Brain microvascular endothelial cell (primary cell): ENCODE data around the gene EXOC6B.
A peak's percentile ranks its signal among the peaks of the same experiment; 100 is the strongest.

Experiments used
- DNase-seq: peaks from one replicate; pipeline ENCODE4 v3.0.0-alpha.2; 2020
- H3K27ac ChIP-seq: fragments of 250-450 bp; sonication (Bioruptor Pico); 2 replicates; pipeline ENCODE4 v1.5.1; 2020; ENCODE audit warnings: mild to moderate bottlenecking, moderate library complexity
- H3K27me3 ChIP-seq: fragments of 250-450 bp; sonication (Bioruptor Pico); replicated peaks from 2 replicates; pipeline ENCODE4 v1.5.1; 2020; ENCODE audit warnings: mild to moderate bottlenecking
- H3K36me3 ChIP-seq: fragments of 250-450 bp; sonication (Bioruptor Pico); replicated peaks from 2 replicates; pipeline ENCODE4 v1.5.1; 2020; ENCODE audit warnings: mild to moderate bottlenecking
- H3K4me3 ChIP-seq: 2 replicates; pipeline ENCODE4 v1.5.1; 2011; ENCODE audit warnings: low read depth, mild to moderate bottlenecking, control low read depth, low read length, moderate library complexity
- in situ Hi-C: cut with HindIII; loops from 2 replicates; pipeline ENCODE4 v1.10.0; 2017; ENCODE audit warnings: low sequenced_read_pairs, low pct_ligation_motif_present
- TF ChIP-seq, protein P1 (sequence below): IDR thresholded peaks from 2 replicates; pipeline ENCODE4 v1.5.1; 2011; ENCODE audit warnings: low read depth, mild to moderate bottlenecking, moderate library complexity, low read length, control low read depth, inconsistent platforms; ENCODE audit errors: missing control alignments

The EXOC6B gene

DNA sequence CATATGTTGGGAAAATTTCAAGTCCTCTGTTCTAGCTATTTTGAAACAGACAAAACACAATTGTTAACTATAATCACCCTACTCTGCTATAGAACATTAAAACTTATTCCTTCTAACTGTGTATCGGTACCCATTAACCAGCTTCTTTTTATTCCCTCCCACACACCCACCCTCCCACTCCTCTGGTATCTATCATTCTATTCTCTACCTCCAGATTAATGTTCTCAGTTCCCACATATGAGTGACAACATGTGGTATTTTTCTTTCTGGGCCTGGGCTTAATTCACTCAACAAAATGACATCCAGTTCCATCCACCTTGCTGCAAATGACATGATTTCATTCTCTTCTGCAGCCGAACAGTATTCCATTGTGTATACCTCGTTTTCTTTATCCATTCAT, 43.3 kb downstream of the EXOC6B start:
- H3K36me3 ChIP-seq, result no peaks in the 10 kb centered on the region
- H3K27ac ChIP-seq, result no peak overlapping the region
- in situ Hi-C loops, result no loop called here
- H3K4me3 ChIP-seq, result no peak overlapping the region
- TF ChIP-seq, protein P1, sequence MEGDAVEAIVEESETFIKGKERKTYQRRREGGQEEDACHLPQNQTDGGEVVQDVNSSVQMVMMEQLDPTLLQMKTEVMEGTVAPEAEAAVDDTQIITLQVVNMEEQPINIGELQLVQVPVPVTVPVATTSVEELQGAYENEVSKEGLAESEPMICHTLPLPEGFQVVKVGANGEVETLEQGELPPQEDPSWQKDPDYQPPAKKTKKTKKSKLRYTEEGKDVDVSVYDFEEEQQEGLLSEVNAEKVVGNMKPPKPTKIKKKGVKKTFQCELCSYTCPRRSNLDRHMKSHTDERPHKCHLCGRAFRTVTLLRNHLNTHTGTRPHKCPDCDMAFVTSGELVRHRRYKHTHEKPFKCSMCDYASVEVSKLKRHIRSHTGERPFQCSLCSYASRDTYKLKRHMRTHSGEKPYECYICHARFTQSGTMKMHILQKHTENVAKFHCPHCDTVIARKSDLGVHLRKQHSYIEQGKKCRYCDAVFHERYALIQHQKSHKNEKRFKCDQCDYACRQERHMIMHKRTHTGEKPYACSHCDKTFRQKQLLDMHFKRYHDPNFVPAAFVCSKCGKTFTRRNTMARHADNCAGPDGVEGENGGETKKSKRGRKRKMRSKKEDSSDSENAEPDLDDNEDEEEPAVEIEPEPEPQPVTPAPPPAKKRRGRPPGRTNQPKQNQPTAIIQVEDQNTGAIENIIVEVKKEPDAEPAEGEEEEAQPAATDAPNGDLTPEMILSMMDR, result no peak
- no peaks in the 10 kb centered on the region for H3K27me3 ChIP-seq
- DNase-seq, result no peak

DNA sequence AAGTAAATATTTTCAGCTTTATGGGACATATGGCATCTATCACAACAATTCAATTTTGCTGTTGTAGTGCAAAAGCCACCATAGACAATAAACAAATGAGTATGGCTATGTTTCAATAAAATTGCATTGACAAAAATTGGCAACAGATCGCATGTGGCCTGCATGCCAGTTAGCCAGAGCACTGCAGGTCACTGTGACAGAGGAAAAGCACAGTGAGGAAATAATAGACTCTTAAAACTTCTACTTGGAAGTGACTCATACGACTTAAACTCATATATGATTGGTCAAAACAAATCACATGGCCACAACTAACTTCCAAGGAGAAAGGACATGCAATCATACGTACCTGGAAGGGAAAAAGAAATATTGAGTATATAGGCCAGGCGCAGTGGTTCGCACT, 44.4 kb downstream of the EXOC6B start:
- in situ Hi-C loops, result no loop called here
- no peak overlapping the region for H3K4me3 ChIP-seq
- DNase-seq, result no peak
- no peak overlapping the region for H3K27ac ChIP-seq
- no peaks in the 10 kb centered on the region for H3K36me3 ChIP-seq
- TF ChIP-seq, protein P1, result no peak
- H3K27me3 ChIP-seq, result no peaks in the 10 kb centered on the region

DNA sequence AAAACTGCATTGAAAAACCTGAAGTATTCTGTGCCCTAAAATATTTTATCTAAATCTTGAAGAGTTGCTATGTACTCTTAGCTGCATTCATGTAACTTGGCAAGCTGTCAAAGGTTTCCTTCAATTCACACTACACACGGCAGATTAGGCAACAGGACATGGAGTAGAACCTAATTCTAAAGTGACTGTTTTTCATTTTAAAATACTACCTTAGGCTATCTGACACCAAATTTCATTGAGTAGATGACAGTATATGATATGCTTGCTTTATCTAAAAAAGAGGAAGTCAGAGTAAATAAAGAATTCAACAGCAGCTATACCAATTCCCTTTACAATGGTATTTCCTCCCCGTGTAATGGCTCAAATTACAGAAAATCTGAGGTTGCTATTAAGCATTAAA, 45.4 kb downstream of the EXOC6B start:
- DNase-seq, result peak; percentile 53

DNA sequence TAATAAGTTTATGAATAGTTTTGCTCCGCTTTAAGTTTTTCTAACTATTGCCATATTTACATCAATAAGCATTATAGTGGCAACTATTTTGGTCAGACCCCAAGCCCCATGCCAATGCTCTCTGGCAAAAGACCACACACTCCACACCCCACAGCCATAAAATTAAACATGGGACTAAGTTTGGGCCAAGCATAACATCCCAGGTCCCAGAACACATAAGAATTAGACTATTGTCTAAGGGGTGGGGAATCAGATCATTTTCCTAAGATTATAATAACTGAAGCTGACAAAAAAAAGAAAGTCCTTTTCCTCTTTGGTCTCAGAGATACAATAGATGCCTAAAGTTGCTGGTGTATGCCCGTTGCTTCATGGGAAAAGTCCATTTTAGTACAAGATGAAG, 46.3 kb downstream of the EXOC6B start:
- Histone ChIP-seq H3K27me3 (no peaks in the 10 kb centered on the region), H3K27ac (no peak overlapping the region), H3K4me3 (no peak overlapping the region), H3K36me3 (no peaks in the 10 kb centered on the region)
- TF ChIP-seq, protein P1, result no peak
- no peak for DNase-seq
- in situ Hi-C loops, result no loop called here

More for the DNA sequence above, 45.4 kb downstream of the EXOC6B start:
- TF ChIP-seq, protein P1, result no peak
- Histone ChIP-seq H3K36me3 (no peaks in the 10 kb centered on the region), H3K27me3 (no peaks in the 10 kb centered on the region), H3K27ac (no peak overlapping the region), H3K4me3 (no peak overlapping the region)
- in situ Hi-C loops, result no loop called here

DNA sequence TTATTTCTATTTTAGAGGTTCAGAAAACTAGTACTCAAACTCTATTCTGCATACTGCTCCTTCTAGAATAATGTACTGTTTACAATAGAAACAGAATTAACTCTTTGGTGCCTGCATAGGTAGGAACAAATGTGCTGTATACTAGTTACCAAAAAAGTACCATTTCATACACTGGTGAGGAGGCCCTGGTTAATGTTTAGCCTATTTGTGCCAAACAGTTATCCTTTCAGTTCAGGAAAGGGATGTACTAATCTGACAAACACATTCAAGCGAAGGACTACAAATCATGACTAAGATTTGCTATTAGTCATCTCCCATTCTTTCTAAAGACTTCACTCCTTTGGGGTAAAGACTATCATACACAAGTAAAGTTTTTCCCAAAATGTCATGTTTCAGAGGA, 47.4 kb downstream of the EXOC6B start:
- no peak for DNase-seq
- in situ Hi-C loops, result no loop called here
- H3K36me3 ChIP-seq, result no peaks in the 10 kb centered on the region
- TF ChIP-seq, protein P1, result no peak
- H3K4me3 ChIP-seq, result no peak overlapping the region
- H3K27me3 ChIP-seq, result no peaks in the 10 kb centered on the region
- H3K27ac ChIP-seq, result no peak overlapping the region

DNA sequence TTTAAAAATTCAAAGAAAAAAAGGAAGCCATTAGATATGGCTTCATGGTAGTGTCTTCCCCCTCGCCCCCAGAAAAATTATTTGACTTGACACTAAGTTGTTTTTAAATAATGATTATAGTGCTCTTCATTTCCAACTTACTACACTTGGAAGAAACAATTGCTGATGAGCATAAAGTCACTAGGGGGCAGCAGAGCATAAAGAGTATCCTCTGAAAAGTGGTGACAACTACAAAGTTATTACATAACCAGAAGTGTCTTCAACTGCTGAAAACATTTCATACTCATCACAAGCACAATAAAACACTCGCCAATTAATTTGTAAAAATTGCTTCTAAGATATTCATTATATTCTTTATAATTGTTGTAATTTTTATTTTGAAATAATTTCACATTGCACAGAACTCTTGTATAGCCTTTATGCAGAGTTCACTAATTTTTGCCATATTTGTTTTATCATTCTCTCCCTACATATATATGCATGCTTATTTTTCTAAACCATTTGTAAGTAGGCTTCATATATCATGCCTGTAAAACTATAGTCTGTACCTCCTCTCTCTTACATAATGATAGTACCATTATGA, 54.9 kb downstream of the EXOC6B start:
- peak; percentile 79 for DNase-seq
- H3K27ac ChIP-seq, result no peak overlapping the region
- H3K27me3 ChIP-seq, result no peaks in the 10 kb centered on the region
- TF ChIP-seq, protein P1, result peak; percentile 66
- H3K36me3 ChIP-seq, result no peaks in the 10 kb centered on the region
- in situ Hi-C loops, result no loop called here
- no peak overlapping the region for H3K4me3 ChIP-seq
